ENCODE data around the gene ZNF532. TPM values are rescaled to one million over a fixed set of nuclear protein-coding genes. Genes with fewer than 3 reads are reported as not detected.

The ZNF532 gene
- total and polyA plus RNA-seq, 9 of the 15 experiments (the other 6 are each of a cell fraction or from before 2014, with no cell fraction given): 0.42 TPM; not detected in 8

GRCh38 chr18:58896734-58897508, 32.2 kb downstream of the ZNF532 start:
- Histone ChIP-seq H3K4me1 (replicated peaks in 1 of 2; ENCODE audit: control insufficient read depth in 2 of 2, insufficient read depth in 2 of 2, low read length in 2 of 2) (no peaks in the 10 kb centered on the region), H3K27ac (ENCODE audit: extremely low read depth, low read depth, low read length) (no peak overlapping the region), H3K9me1 (ENCODE audit: control insufficient read depth, insufficient read depth, low read length) (no peaks in the 10 kb centered on the region), H3K9ac (ENCODE audit: insufficient read depth in 1 of 2, low read depth in 2 of 2, low read length in 2 of 2) (no peak overlapping the region), H3K4me3 (no peak overlapping the region), H3K4me2 (ENCODE audit: insufficient read depth, low read length) (no peak overlapping the region), H3K9me3 (replicated peaks; ENCODE audit: control insufficient read depth, insufficient read depth, low read depth, low read length) (no peaks in the 10 kb centered on the region), H3K79me2 (ENCODE audit: control insufficient read depth, insufficient read depth, low read length) (no peaks in the 10 kb centered on the region), H4K20me1 (replicated peaks; ENCODE audit: control insufficient read depth, insufficient read depth, low read length) (no peaks in the 10 kb centered on the region), H3K27me3 (ENCODE audit: control insufficient read depth in 2 of 2, insufficient read depth in 2 of 2, low read length in 2 of 2) (peaks cover 0 to 6% of the 10 kb centered on the region in 2 experiments; a peak in 1 of 5 replicates), H3K36me3 (ENCODE audit: control insufficient read depth, insufficient read depth, low read length) (no peaks in the 10 kb centered on the region), H2AFZ (ENCODE audit: low read depth, low read length) (no peak overlapping the region)
- CTCF ChIA-PET (ENCODE audit: low intra/inter-chr PET ratio): no interaction called here
- 2% methylated on average over 8 of the region's 8 CpGs for WGBS (ENCODE audit: insufficient coverage, low coverage, missing lambda C conversion rate)
- DNase-seq (ENCODE audit: extremely low read depth in 1 of 4, low spot score in 3 of 4): no peak
- TF ChIP-seq MAFG (tag; conservative IDR thresholded peaks at IDR 0.05) (no peak), GTF2B (IDR thresholded peaks at IDR 0.05; ENCODE audit: extremely low read depth, insufficient read length) (no peak), ZNF121 (CRISPR knock-in tag; conservative IDR thresholded peaks at IDR 0.05) (no peak), ERF (CRISPR knock-in tag; IDR thresholded peaks at IDR 0.05) (no peak), MYC (IDR thresholded peaks at IDR 0.05; ENCODE audit: low read depth, low read length) (no peak), MYC (CRISPR knock-in tag; IDR thresholded peaks at IDR 0.05; ENCODE audit: borderline replicate concordance, low read depth) (no peak), ZNF23 (CRISPR knock-in tag; IDR thresholded peaks at IDR 0.05) (no peak), ZNF3 (CRISPR knock-in tag; IDR thresholded peaks at IDR 0.05) (no peak), ZNF280B (CRISPR knock-in tag; IDR thresholded peaks at IDR 0.05) (no peak), ZNF699 (CRISPR knock-in tag; IDR thresholded peaks at IDR 0.05; ENCODE audit: insufficient replicate concordance) (no peak), ETS2 (tag; IDR thresholded peaks at IDR 0.05; ENCODE audit: borderline replicate concordance, poor library complexity, severe bottlenecking) (no peak)
- TF ChIP-seq, protein P1, sequence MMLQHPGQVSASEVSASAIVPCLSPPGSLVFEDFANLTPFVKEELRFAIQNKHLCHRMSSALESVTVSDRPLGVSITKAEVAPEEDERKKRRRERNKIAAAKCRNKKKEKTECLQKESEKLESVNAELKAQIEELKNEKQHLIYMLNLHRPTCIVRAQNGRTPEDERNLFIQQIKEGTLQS (IDR thresholded peaks at IDR 0.05): no peak
- TF ChIP-seq, protein P1 (CRISPR knock-in tag; conservative IDR thresholded peaks at IDR 0.05): no peak
- FAIRE-seq: no peak
- BruUV-seq (replicated peaks): no TSS peak
- in situ Hi-C loops (cut with MboI): no loop called here
- intact Hi-C loops (cut with micrococcal nuclease): no loop called here
- ATAC-seq: no peak
- POLR2A ChIA-PET: no interaction called here
